Liver (tissue), 3 donors: ENCODE data around the gene MAPT.
A peak's percentile ranks its signal among the peaks of the same experiment; 100 is the strongest.

ENCODE experiments used
- FOXA1 ChIP-seq: IDR thresholded peaks from 2 replicates; pipeline ENCODE4 v1.6.1; 2016; ENCODE audit warnings: antibody characterized with exemption
- GABPA ChIP-seq, 2 donors: IDR thresholded peaks in 1 of 2; conservative IDR thresholded peaks in 1 of 2; 2 replicates each; pipeline ENCODE4 v1.6.1; 2016; ENCODE audit warnings: antibody characterized with exemption in 2 of 2, mild to moderate bottlenecking in 1 of 2, moderate library complexity in 1 of 2
- JUND ChIP-seq, 2 donors: IDR thresholded peaks; 2 replicates each; pipeline ENCODE4 v1.6.1; 2016; ENCODE audit warnings: antibody characterized with exemption in 2 of 2
- RAD21 ChIP-seq, 2 donors: IDR thresholded peaks; 2 replicates each; pipeline ENCODE4 v1.6.1; 2016; ENCODE audit warnings: antibody characterized with exemption in 2 of 2, mild to moderate bottlenecking in 2 of 2
- RXRA ChIP-seq, 2 donors: IDR thresholded peaks; 2 replicates each; pipeline ENCODE4 v1.6.1; 2017 to 2018; ENCODE audit warnings: antibody characterized with exemption in 2 of 2, mild to moderate bottlenecking in 1 of 2
- SP1 ChIP-seq: IDR thresholded peaks from 2 replicates; pipeline ENCODE4 v1.6.1; 2018; ENCODE audit warnings: antibody characterized with exemption, mild to moderate bottlenecking
- YY1 ChIP-seq: IDR thresholded peaks from 2 replicates; pipeline ENCODE4 v1.6.1; 2016; ENCODE audit warnings: antibody characterized with exemption, mild to moderate bottlenecking
- TF ChIP-seq, protein P1 (sequence below): fragments of 150-350 bp; IDR thresholded peaks from 2 replicates; pipeline ENCODE4 v1.5.1; 2017; ENCODE audit warnings: improper control_type of control experiment, low read depth, low read length; ENCODE audit not compliant: missing input control
- TF ChIP-seq, protein P2 (sequence below): IDR thresholded peaks from 2 replicates; pipeline ENCODE4 v1.6.1; 2016; ENCODE audit warnings: antibody characterized with exemption, mild to moderate bottlenecking
- TF ChIP-seq, protein P3 (sequence below): IDR thresholded peaks from 2 replicates; pipeline ENCODE4 v1.6.1; 2016; ENCODE audit warnings: antibody characterized with exemption
- TF ChIP-seq, protein P4 (sequence below): IDR thresholded peaks from 2 replicates; pipeline ENCODE4 v1.6.1; 2016; ENCODE audit warnings: antibody characterized with exemption
- TF ChIP-seq, protein P5 (sequence below): IDR thresholded peaks from 2 replicates; pipeline ENCODE4 v1.6.1; 2016; ENCODE audit warnings: antibody characterized with exemption
- donor health status: healthy.
- donor health status: healthy.

DNA sequence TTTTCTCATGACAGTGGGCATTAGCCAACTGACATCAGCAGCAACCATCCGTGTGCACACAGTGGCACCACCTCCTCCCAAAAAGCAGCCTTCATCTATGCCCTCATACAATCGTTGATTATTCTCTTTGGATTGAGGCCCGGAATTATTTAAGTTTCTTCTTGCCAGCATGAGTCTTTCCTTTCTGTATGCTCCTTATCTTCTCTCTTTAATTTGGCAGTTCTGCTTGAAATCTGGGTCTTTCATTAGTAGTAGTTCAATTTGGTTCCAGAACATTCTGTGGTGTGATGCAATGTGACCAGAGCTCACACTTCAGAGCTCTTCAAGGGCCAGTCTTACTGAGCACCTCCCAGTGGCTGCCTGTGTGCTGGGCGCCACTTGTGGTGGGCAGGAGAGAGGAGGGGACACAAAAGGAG is 52.5 kb downstream of the MAPT start:
- TF ChIP-seq SP1 (no peak), JUND (IDR thresholded peaks at IDR 0.05) (no peak), YY1 (peak; percentile 16), GABPA (IDR thresholded peaks at IDR 0.05 in 1 of 2, conservative IDR thresholded peaks at IDR 0.05 in 1 of 2) (no peak), RAD21 (IDR thresholded peaks at IDR 0.05) (peak in 1 of 2 donors; percentile 28), RXRA (IDR thresholded peaks at IDR 0.05) (no peak), FOXA1 (no peak)
- TF ChIP-seq, protein P1, sequence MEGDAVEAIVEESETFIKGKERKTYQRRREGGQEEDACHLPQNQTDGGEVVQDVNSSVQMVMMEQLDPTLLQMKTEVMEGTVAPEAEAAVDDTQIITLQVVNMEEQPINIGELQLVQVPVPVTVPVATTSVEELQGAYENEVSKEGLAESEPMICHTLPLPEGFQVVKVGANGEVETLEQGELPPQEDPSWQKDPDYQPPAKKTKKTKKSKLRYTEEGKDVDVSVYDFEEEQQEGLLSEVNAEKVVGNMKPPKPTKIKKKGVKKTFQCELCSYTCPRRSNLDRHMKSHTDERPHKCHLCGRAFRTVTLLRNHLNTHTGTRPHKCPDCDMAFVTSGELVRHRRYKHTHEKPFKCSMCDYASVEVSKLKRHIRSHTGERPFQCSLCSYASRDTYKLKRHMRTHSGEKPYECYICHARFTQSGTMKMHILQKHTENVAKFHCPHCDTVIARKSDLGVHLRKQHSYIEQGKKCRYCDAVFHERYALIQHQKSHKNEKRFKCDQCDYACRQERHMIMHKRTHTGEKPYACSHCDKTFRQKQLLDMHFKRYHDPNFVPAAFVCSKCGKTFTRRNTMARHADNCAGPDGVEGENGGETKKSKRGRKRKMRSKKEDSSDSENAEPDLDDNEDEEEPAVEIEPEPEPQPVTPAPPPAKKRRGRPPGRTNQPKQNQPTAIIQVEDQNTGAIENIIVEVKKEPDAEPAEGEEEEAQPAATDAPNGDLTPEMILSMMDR = no peak
- TF ChIP-seq, protein P2, sequence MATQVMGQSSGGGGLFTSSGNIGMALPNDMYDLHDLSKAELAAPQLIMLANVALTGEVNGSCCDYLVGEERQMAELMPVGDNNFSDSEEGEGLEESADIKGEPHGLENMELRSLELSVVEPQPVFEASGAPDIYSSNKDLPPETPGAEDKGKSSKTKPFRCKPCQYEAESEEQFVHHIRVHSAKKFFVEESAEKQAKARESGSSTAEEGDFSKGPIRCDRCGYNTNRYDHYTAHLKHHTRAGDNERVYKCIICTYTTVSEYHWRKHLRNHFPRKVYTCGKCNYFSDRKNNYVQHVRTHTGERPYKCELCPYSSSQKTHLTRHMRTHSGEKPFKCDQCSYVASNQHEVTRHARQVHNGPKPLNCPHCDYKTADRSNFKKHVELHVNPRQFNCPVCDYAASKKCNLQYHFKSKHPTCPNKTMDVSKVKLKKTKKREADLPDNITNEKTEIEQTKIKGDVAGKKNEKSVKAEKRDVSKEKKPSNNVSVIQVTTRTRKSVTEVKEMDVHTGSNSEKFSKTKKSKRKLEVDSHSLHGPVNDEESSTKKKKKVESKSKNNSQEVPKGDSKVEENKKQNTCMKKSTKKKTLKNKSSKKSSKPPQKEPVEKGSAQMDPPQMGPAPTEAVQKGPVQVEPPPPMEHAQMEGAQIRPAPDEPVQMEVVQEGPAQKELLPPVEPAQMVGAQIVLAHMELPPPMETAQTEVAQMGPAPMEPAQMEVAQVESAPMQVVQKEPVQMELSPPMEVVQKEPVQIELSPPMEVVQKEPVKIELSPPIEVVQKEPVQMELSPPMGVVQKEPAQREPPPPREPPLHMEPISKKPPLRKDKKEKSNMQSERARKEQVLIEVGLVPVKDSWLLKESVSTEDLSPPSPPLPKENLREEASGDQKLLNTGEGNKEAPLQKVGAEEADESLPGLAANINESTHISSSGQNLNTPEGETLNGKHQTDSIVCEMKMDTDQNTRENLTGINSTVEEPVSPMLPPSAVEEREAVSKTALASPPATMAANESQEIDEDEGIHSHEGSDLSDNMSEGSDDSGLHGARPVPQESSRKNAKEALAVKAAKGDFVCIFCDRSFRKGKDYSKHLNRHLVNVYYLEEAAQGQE = no peak
- TF ChIP-seq, protein P3, sequence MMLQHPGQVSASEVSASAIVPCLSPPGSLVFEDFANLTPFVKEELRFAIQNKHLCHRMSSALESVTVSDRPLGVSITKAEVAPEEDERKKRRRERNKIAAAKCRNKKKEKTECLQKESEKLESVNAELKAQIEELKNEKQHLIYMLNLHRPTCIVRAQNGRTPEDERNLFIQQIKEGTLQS = no peak
- TF ChIP-seq, protein P4, sequence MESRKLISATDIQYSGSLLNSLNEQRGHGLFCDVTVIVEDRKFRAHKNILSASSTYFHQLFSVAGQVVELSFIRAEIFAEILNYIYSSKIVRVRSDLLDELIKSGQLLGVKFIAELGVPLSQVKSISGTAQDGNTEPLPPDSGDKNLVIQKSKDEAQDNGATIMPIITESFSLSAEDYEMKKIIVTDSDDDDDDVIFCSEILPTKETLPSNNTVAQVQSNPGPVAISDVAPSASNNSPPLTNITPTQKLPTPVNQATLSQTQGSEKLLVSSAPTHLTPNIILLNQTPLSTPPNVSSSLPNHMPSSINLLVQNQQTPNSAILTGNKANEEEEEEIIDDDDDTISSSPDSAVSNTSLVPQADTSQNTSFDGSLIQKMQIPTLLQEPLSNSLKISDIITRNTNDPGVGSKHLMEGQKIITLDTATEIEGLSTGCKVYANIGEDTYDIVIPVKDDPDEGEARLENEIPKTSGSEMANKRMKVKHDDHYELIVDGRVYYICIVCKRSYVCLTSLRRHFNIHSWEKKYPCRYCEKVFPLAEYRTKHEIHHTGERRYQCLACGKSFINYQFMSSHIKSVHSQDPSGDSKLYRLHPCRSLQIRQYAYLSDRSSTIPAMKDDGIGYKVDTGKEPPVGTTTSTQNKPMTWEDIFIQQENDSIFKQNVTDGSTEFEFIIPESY = no peak
- TF ChIP-seq, protein P5, sequence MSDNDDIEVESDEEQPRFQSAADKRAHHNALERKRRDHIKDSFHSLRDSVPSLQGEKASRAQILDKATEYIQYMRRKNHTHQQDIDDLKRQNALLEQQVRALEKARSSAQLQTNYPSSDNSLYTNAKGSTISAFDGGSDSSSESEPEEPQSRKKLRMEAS = peak; percentile 56
